OCI-LY7 (cell line): Measurements from ENCODE around the gene ALDOA. TPM values are rescaled to one million over a fixed set of nuclear protein-coding genes. Genes with fewer than 3 reads are reported as not detected.

Source experiments
- BruUV-seq: library from RNA; stranded (reverse); fragments of 400-500 nt; replicated peaks from 2 replicates; lab custom pipeline; 2021; lab: Mats Ljungman, UMichigan
- CTCF ChIA-PET: fragments of 300-600 bp; sonication (Branson Sonifier 250); formaldehyde crosslinking; loops from one replicate; lab custom pipeline; 2022; ENCODE audit warnings: antibody characterized with exemption; ENCODE audit not compliant: unreplicated experiment; lab: Charles Lee
- POLR2A ChIA-PET: fragments of 300-600 bp; sonication (Branson Sonifier 250); formaldehyde crosslinking; loops from one replicate; lab custom pipeline; 2022; ENCODE audit warnings: antibody characterized with exemption; lab: Charles Lee
- DNase-seq: peaks from one replicate; pipeline ENCODE4 v3.0.0-alpha.2; 2015; ENCODE audit warnings: low spot score
- H2AFZ ChIP-seq: fragments of 200-600 bp; sonication (generic), shearing (Covaris generic); 2 replicates; pipeline ENCODE4 v1.6.1; 2014; ENCODE audit warnings: mild to moderate bottlenecking, antibody characterized with exemption, low read length, moderate library complexity
- H3K27ac ChIP-seq: fragments of 200-600 bp; sonication (generic); 2 replicates; pipeline ENCODE4 v1.5.1; 2014; ENCODE audit warnings: mixed run types, low read depth, mild to moderate bottlenecking, moderate library complexity, low read length, inconsistent platforms; ENCODE audit not compliant: poor library complexity, severe bottlenecking
- H3K36me3 ChIP-seq: fragments of 200-600 bp; sonication (generic); 2 replicates; pipeline ENCODE4 v1.6.1; 2014; ENCODE audit warnings: mild to moderate bottlenecking, antibody characterized with exemption, low read length, moderate library complexity, mixed read lengths; ENCODE audit not compliant: insufficient read depth
- H3K4me1 ChIP-seq: fragments of 200-600 bp; sonication (generic); 2 replicates; pipeline ENCODE4 v1.5.1; 2014; ENCODE audit warnings: mild to moderate bottlenecking, low read length; ENCODE audit not compliant: insufficient read depth, poor library complexity, severe bottlenecking
- H3K4me2 ChIP-seq: fragments of 200-600 bp; sonication (generic); 2 replicates; pipeline ENCODE4 v1.6.1; 2014; ENCODE audit warnings: mild to moderate bottlenecking, low read length
- H3K4me3 ChIP-seq: fragments of 200-600 bp; sonication (generic); 2 replicates; pipeline ENCODE4 v1.5.1; 2014; ENCODE audit warnings: mild to moderate bottlenecking, low read depth, low read length; ENCODE audit not compliant: poor library complexity, severe bottlenecking
- H3K79me2 ChIP-seq: fragments of 200-600 bp; sonication (generic); 2 replicates; pipeline ENCODE4 v1.6.1; 2016; ENCODE audit warnings: low read depth, mild to moderate bottlenecking, low read length, moderate library complexity, mixed read lengths; ENCODE audit not compliant: insufficient read depth
- H3K9me2 ChIP-seq: fragments of 200-600 bp; sonication (generic); 2 replicates; pipeline ENCODE4 v1.6.1; 2016; ENCODE audit warnings: mild to moderate bottlenecking, low read length, mixed read lengths; ENCODE audit not compliant: insufficient read depth
- H3K9me3 ChIP-seq: fragments of 200-600 bp; sonication (generic); 2 replicates; pipeline ENCODE4 v1.6.1; 2014; ENCODE audit warnings: mild to moderate bottlenecking, mixed run types, low read length, mixed read lengths
- H4K20me1 ChIP-seq: fragments of 200-600 bp; sonication (generic); 2 replicates; pipeline ENCODE4 v1.6.1; 2014; ENCODE audit warnings: mild to moderate bottlenecking, antibody characterized with exemption, low read length, moderate library complexity, mixed read lengths; ENCODE audit not compliant: insufficient read depth
- EZH2phosphoT487 ChIP-seq: fragments of 200-600 bp; sonication (generic); IDR thresholded peaks from 2 replicates; pipeline ENCODE4 v1.6.1; 2018; ENCODE audit warnings: low read depth, borderline replicate concordance, mild to moderate bottlenecking, mixed run types, antibody characterized with exemption, low read length, moderate library complexity, mixed read lengths
- intact Hi-C: fragments of 100-400 bp; cut with micrococcal nuclease; formaldehyde crosslinking; loops from one replicate; pipeline ENCODE4 v1.10.0; 2022; ENCODE audit not compliant: unreplicated experiment
- total RNA-seq, 2 experiments: library from RNA; depleted of rRNA in 1 of 2; stranded (reverse); fragments of >200 nt in 1 of 2; shearing (Covaris generic) in 1 of 2; gene quantifications; 2 replicates each; pipeline ENCODE4 v1.2.3, GENCODE V29; 2014 to 2022
- TF ChIP-seq, protein P1 (sequence below): fragments of 200-600 bp; sonication (generic); conservative IDR thresholded peaks from 2 replicates; pipeline ENCODE4 v1.5.1; 2014; ENCODE audit warnings: mild to moderate bottlenecking, antibody characterized with exemption, low read length, moderate library complexity, mixed read lengths

The ALDOA gene
- total RNA-seq, 2 experiments from 2014 or later, result 809 to 1,029 TPM

DNA sequence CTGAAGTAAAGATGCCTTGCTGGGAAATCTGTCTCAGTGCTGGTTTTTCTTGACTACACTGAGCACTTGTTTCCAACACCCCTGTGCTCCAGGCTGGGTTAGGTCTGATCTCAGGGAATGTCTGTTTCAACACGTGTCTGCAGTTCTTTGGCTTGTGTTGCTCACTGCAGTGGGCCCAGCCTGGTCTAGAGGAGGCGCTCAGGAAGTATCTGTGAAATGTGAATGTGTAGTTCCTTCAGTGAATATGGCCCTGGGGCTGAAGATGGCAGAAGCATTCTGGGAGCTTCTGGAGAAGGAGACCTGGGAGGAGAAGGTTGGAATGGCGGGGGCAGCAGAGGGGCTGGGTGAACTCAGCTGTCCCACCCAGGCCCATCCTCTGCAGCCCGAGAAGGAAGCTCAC lies 38.5 kb downstream of the ALDOA start:
- Histone ChIP-seq H3K4me1 (no peaks in the 10 kb centered on the region), H3K9me3 (no peaks in the 10 kb centered on the region), H3K9me2 (no peaks in the 10 kb centered on the region), H3K27ac (no peak overlapping the region), H2AFZ (no peak overlapping the region), H4K20me1 (no peaks in the 10 kb centered on the region), H3K4me2 (no peak overlapping the region), H3K36me3 (no peaks in the 10 kb centered on the region), H3K79me2 (no peaks in the 10 kb centered on the region), H3K4me3 (no peak overlapping the region)
- ChIA-PET POLR2A (interaction anchor here (0.5 kb wide), 1 partner anchor 30 kb away, joined by 3 read pairs; no protein-coding TSS in a partner anchor), CTCF (no interaction called here)
- intact Hi-C loops, result no loop called here
- TF ChIP-seq, protein P1, sequence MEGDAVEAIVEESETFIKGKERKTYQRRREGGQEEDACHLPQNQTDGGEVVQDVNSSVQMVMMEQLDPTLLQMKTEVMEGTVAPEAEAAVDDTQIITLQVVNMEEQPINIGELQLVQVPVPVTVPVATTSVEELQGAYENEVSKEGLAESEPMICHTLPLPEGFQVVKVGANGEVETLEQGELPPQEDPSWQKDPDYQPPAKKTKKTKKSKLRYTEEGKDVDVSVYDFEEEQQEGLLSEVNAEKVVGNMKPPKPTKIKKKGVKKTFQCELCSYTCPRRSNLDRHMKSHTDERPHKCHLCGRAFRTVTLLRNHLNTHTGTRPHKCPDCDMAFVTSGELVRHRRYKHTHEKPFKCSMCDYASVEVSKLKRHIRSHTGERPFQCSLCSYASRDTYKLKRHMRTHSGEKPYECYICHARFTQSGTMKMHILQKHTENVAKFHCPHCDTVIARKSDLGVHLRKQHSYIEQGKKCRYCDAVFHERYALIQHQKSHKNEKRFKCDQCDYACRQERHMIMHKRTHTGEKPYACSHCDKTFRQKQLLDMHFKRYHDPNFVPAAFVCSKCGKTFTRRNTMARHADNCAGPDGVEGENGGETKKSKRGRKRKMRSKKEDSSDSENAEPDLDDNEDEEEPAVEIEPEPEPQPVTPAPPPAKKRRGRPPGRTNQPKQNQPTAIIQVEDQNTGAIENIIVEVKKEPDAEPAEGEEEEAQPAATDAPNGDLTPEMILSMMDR, result no peak
- no peak for TF ChIP-seq EZH2phosphoT487
- no TSS peak for BruUV-seq
- DNase-seq, result no peak

DNA sequence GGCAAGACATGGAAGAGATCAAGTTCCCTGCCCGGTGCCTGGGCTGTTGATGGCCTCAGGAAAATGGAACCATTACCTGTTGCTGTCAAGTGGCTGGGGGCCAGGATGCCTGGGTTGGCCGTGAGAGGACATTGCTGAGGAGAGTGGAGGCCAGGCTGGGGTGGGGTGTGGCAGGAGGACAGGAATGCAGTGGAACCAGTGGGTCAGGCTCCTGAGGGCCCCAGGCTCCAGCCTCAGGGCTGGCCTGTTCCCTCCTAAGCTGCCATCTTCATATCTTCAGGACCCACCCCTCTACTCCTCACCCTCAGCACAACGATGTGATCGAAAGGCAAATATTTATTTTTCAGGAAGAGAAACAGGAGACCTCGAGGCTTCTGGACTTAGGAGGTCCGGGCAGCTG lies 38.9 kb downstream of the ALDOA start:
- no peak for DNase-seq
- Histone ChIP-seq H3K4me1 (no peaks in the 10 kb centered on the region), H3K36me3 (no peaks in the 10 kb centered on the region), H4K20me1 (no peaks in the 10 kb centered on the region), H3K27ac (no peak overlapping the region), H2AFZ (no peak overlapping the region), H3K79me2 (no peaks in the 10 kb centered on the region), H3K4me3 (no peak overlapping the region), H3K9me2 (no peaks in the 10 kb centered on the region), H3K9me3 (no peaks in the 10 kb centered on the region), H3K4me2 (no peak overlapping the region)
- BruUV-seq, result no TSS peak
- CTCF ChIA-PET, result no interaction called here
- intact Hi-C loops, result no loop called here
- TF ChIP-seq EZH2phosphoT487, result no peak
- TF ChIP-seq, protein P1, result no peak
- POLR2A ChIA-PET, result interaction anchor here (0.5 kb wide), 1 partner anchor 30 kb away, joined by 3 read pairs; no protein-coding TSS in a partner anchor

DNA sequence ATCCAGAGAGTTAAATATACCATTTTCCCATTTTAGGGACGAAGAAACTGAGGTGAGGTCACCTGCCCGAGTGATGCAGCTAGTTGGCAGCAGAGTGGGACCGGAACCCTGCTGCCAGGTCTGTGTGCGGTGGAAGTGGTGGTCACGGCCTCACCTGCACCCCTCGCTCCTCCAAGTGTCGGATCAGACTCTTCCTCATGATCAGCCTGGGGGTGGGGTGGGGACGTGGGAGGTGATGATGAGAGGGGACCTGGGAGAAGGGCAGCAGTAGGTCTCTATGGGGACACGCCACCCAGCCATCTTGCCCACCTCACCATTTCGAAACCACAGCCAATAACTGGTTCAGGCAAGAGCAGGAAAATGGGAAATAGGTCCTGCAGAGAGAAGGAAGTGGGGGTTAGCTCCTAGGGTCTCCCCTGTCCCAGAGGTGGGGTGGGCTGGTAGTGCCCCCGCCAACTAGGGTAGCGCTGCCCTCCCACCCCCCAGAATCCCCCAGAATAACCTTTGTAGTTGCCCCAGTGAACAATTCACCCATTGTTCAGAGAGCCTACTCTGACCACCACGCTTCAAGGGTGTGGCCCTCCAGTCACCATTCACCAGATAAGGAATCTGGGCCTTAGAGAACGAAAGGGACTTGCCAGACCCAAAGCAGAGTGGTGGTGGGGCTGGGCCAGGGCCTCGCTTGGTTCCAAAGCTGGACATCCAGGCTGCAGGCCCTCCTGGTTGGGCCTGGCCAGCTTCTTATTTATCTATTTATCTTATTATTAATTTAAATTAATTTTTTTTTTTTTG lies 42.7 kb downstream of the ALDOA start:
- Histone ChIP-seq H3K4me2 (no peak overlapping the region), H3K27ac (no peak overlapping the region), H3K4me1 (peaks cover 4% of the 10 kb centered on the region), H3K9me2 (no peaks in the 10 kb centered on the region), H3K36me3 (no peaks in the 10 kb centered on the region), H4K20me1 (no peaks in the 10 kb centered on the region), H3K9me3 (no peaks in the 10 kb centered on the region), H3K4me3 (no peak overlapping the region), H3K79me2 (no peaks in the 10 kb centered on the region), H2AFZ (no peak overlapping the region)
- DNase-seq, result no peak
- ChIA-PET POLR2A (no interaction called here), CTCF (no interaction called here)
- TF ChIP-seq EZH2phosphoT487, result no peak
- TF ChIP-seq, protein P1, result no peak
- intact Hi-C loops, result no loop called here
- no TSS peak for BruUV-seq
